DMS 273 (cell line): ENCODE results near the gene THBS4.

ENCODE experiments used
- DNase-seq: peaks from one replicate; lab custom pipeline; 2025; ENCODE audit not compliant: unreplicated experiment; lab: John Stamatoyannopoulos, UW

THBS4 gene

DNA sequence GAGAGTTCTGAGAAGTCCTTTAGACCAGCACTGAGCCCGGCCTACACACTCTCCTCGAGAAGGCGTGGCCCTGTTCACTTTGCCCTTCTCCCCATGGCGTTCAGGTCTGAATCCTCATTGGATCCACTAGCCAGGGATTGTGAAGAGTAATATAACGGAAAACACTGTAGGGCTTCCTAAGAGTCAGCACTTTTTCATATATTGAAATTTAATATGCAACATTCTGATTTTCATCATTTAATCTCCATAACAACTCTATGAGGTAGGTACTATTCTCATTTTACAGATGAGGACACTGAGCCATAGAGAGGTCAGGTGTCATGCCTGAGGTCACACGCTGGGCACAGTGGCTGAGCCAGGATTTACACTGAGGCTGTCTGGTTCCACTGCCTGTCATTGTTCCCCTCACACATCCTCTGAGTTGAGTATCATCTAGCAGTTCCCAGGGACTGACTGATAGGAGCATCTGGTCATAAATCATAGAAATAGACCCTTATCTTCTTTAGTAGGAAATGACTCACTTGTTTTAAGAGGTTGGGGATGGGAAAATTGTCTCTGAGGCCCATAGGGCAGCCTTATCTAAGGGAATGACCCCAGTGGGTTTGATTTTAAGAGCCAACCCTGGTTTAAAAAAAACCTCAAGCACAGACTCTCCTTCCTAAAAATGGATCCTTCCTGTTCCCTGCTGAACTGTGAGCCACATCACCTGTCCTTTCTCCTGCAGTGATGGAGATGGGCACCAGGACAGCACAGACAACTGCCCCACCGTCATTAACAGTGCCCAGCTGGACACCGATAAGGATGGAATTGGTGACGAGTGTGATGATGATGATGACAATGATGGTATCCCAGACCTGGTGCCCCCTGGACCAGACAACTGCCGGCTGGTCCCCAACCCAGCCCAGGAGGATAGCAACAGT, 41.2 kb downstream of the THBS4 start:
- no peak for DNase-seq

DNA sequence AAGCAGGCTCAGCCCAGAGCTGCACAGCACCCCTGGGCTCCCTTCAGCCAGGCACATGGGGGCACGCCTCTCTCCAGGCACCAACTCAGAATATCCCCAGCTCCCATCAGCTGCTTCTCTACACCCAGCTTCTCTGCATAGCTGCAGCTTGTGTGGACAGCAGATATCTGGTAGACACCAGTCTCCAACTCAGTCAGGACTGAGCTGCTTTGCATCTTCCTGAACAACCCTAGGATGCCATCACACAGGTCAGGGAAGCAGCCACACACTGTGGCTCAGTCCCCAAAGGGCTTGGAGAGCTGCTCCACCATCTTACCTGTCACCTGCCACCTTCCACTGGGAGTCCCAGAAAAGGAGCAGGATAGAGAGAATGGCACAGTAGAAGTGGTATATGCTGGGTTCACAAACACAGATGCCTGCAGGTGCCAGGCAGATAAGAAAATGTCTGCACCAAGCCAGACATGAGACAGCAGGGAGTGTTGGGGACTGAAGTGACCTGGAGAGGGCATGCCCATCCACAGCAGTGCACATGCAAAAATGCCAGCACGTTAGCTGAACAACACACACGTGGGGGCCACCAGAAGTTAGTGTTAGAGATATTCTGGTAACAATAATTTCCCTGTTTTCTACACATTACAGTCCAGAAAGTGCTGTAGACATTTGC, 42.0 kb downstream of the THBS4 start:
- no peak for DNase-seq

DNA sequence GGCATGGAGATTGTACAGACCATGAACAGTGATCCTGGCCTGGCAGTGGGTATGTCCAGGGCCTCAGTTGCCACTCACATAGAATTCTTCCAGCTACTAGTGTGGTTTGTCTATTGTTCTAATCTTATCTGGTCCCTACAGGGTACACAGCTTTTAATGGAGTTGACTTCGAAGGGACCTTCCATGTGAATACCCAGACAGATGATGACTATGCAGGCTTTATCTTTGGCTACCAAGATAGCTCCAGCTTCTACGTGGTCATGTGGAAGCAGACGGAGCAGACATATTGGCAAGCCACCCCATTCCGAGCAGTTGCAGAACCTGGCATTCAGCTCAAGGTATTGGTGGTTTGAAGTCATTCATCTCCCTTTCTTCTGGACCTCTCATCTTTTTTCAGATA, 43.8 kb downstream of the THBS4 start:
- no peak for DNase-seq

DNA sequence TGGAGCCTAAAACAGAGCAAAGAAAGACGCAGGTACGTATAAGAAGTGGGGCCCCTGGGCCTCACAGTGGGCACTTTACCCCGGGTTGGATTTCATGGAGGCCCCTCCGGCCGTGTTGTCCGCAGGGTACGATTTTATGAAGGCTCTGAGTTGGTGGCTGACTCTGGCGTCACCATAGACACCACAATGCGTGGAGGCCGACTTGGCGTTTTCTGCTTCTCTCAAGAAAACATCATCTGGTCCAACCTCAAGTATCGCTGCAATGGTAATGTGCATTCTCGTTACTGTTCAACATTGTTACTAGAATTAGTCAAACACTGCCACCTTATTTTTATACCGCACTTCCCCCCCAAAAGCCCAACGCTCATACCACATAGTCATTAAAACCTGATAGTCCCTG, 47.1 kb downstream of the THBS4 start:
- DNase-seq, result peak; percentile 66

DNA sequence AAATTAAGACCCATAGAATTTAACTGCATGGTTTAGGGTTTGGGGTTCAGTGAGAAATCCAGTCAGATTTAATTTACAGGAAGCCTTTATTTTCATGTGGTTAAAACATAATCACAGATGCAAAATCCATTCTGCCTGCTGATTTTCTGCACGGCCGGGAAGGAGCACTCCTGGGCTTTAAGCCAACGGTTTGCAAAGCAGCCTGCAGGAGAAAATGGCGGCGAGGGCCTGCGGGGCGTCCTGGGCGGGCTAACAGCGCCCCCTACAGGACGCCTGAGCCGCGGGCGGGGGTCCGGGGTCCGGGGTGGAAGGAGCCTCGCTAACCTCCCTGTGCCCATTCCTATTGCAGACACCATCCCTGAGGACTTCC, 47.6 kb downstream of the THBS4 start:
- DNase-seq, result peak; percentile 97

DNA sequence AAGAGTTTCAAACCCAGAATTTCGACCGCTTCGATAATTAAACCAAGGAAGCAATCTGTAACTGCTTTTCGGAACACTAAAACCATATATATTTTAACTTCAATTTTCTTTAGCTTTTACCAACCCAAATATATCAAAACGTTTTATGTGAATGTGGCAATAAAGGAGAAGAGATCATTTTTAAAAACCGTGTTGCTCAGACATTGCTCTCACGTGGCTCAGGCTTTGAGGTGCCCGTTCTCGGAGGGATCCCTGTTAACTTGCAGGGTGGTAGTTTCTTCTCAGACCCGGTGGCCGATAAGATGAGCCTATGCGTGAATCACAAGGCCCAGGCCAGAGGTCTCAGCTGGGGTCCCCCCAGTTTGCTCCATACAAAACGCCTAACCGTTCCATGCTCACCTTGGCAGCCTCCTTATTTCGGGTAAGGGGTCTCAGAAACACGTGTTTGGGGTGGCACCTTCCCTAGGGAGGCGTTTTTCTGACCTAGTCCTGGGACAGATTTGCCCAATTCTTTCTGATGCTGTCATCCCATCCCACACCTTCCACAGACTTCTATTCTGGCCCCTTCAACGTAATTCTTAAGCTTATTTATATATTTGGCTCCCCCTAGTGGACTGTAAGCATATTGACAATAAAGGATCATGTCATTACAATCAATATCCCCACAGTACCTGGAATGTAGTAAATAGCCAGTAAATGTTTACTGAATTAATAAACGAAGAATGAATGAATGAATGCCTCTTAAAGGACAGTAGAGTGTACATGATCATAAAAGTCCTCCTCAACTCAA, 48.1 kb downstream of the THBS4 start:
- DNase-seq, result peak; percentile 91

DNA sequence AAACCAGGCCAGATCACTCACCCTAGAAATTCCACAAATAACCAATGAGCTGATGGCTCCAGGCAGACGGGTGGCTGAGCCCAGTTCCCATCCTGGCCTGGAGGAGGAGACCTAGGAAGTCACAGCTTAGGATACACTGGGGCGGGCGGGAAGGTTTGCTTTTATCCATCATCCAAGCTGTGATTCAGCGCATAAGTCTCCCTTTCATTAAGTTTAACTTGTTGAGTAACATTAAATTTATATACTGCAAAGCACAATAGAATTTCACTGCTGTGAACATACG, 55.7 kb downstream of the THBS4 start:
- no peak for DNase-seq

DNA sequence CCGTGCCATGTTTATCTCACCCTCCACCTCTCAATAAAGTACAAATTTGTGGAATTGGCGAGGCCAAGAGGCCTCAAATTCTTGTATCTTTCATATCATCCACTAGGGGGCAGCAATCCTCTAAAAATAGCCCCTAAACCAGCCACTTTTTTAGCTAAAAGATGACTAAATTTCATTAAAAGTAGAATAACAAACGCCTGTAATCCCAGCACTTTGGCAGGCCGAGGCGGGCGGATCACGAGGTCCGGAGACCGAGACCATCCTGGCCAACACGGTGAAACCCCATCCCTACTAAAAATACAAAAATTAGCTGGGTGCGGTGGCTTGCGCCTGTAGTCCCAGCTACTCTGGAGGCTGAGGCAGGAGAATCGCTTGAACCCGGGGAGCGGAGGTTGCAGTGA, 56.6 kb downstream of the THBS4 start:
- DNase-seq, result peak; percentile 72

DNA sequence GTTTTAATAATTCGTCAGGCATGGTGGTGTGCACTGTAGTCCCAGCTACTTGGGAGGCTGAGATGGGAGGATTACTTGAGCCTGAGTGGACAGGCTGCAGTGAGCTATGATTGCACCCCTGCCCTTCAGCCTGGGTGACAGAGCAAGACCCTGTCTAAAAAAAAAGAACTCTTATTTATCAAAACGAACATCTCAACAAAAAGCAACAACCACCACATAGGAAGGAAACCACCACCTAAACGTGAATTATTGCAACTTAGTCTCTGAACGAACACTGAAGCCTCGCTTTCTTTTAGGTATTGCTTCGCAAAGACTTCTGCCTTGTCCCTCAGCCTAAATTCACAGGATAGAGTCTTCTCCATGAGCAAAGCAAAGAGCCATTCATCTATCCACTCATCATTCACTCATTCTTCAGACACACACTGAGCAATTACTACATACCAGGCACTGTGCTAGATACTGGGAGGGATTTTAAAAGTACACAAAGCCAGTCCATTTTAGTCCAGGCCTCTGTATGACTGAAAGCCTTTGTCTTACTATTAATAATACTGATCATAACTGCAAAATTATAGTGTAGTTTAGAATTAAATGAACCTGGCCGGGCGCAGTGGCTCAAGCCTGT, 57.4 kb downstream of the THBS4 start:
- DNase-seq, result no peak

DNA sequence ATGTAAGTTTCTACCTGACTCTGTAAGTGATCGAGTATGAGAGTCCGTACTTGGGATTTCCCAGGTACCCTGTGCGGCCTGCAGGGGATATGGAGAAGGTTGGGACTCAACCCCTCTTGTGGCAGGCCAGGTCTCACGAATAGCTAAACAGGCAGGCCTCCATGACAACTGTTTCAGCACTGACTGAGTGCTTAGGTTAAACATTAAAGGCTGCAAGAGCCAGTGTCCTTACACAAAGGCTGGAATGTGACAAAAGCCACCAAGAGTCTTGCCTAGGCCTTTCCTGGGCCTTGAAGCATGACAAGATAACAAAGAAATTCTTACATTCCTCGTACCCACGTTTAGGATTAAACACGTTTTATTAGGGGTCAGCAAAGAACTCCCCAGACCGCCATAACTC, 58.6 kb downstream of the THBS4 start:
- DNase-seq, result peak; percentile 30

DNA sequence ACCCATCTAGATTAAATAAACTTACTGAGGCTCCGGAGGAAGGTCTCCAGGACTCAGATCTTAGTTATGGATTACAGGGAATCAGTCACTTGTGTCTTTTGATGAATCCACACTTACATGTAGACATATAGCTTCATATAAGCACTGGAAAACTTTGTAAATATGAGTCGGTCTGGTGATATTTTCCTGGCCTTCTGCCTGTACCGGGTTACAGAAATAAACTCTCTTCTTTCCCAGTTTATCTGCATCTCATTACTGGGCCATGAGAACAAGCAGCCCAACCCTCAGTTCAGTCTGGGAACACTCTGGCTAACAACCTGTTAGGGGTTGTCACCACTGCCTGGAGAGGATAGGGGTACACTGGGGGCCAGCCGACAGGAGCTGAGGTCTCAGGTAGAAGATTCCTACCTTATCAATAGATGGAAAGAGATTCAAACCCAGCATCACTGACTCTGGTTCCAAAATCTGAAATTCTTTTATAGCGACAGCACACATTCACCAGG, 59.1 kb downstream of the THBS4 start:
- DNase-seq, result no peak

DNA sequence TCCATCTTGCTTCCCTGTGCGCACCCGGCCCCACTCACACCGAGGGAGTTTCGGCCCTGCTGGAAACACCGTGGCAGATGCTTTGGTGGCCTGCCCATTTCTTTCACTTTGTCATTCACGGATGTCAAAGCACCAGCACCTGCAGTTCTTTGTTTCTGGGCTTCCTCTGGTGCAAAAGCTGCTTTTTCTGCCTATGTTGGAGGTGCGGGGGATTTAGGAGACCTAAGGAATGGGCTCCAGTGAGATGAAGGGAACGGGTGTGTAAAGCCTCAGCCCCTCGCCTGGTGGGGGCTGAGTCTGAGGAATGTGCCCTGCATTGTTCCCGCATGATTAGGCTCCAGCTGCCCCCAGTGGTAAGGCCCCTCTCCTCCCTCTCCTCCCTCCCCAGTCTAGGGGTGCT, 62.3 kb downstream of the THBS4 start:
- DNase-seq, result no peak

DNA sequence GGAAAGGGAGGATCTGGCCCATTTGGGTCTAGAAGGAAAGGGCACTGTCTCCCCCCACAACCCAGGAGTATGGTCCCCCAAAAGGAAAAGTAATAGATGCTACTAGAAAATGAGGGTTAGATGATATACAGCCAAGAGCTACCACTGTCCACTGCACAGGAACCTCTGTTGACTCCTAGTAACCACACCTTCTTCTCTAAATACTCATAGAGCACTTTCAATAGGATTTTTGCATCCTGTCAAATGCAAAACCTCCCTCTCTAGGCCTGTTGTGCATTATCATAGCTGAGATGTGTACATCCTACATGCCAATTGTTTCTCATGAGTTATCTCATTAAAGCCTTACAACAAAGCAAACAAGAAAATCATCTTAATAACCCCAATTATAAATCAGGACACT, 66.8 kb downstream of the THBS4 start:
- DNase-seq, result no peak

DNA sequence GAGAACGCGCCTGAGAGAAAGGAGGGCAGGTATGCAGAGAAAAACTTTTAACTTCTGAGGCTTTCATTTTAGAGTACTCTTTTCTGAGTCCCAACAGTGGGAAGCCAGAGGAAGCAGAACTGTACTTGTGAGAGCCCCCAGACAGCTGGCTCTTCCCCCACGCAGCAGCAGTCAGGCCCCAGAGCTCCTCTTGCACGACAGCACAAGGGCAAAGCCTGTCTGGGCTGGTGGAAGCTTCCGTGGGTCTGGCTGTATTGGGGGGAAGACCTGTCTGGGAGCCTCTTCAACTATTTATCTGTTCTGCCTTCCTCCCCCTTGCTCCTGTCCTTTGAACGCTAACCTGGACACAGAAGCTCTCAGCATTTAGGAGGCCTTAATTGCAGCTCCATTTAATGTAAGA, 68.2 kb downstream of the THBS4 start:
- peak; percentile 17 for DNase-seq

DNA sequence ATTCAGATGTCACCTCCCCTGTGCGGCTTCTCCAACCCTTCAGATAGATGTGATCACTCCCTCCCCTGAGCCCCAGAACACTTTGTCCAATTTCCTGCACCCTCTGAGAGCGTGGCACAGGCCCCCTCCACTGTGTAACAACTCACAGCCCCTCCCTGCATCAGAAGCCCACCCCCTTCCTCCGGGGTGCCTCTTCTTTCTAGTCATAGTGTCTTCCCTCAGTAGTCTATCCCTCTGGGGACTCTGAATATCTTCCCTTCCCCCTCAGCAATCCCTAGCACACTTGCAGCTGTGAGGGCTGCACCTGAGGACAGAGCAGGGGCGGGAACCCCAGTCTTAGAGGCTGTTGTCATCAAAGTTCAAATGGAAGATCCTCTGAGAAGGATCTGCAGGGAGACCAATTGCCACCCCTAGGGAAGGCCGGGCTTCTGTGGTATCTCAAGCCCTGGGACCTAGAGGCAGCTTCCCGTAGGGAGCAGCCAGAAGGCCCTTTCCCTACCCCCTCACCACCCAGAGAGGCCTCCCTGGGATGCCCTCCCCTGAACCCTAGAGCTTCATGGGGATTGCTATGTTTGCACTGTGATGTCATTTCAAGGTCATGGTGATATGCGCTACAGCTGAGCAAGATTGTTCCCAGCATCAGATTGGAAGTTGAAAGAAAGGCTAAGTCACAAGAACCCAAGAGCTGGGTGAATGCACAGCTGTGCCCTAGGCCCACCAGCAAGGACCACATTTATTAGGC, 70.7 kb downstream of the THBS4 start:
- DNase-seq, result no peak

DNA sequence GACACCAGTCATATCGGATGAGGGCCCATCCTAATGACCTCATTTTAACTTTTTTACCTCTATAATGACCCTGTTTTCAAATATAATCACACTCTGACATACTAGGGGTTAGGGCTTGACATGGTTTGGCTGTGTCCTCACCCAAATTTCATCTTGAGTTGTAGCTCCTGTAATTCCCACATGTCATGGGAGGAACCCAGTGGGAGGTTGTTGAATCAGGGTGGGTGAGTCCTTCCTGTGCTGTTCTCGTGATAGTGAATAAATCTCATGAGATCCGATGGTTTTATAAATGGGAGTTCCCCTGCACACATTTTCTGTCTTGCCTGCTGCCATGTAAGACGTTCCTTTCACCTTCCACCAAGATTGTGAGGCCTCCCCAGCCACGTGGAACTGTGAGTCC, 71.8 kb downstream of the THBS4 start:
- DNase-seq, result no peak

DNA sequence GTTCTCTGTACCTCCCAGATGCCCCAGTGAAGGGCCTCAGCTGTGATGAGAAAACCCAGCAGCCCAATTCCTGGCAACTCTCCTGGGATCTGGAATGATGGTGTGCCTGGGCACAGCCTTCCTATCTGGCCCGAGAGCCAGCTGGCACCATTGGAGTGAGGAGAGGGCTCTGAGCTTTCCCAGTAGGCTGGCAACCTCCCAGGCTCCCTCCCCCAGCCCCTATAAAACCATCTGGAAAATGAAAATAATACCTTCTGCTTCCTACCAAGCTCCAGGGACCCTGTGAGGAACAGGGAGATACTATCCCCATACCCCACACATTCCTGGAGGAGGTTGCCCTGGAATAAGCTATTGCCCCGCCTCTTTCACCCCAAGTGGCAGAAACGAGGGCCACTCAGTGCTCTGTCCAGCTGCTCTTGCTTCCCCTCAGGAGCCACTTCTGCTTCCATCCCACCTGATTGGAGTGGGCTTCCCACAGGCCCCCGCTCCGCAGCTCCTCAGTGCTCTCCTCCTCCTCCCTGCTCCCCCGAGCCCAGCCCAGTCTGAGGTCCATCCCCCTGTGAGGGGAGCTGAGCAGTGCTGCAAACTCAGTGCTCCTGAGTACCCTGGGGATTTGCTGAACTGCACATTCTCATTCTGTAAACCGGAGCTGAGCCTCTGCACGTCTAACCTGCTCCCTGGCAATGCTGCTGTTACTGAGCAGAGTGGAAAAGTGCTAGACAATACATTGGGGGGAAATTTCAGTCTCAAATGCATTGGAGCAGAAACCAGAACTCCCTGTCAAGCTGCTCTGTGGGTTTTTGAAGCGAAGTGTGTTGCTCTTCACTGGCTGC, 74.7 kb downstream of the THBS4 start:
- peak; percentile 99 for DNase-seq

DNA sequence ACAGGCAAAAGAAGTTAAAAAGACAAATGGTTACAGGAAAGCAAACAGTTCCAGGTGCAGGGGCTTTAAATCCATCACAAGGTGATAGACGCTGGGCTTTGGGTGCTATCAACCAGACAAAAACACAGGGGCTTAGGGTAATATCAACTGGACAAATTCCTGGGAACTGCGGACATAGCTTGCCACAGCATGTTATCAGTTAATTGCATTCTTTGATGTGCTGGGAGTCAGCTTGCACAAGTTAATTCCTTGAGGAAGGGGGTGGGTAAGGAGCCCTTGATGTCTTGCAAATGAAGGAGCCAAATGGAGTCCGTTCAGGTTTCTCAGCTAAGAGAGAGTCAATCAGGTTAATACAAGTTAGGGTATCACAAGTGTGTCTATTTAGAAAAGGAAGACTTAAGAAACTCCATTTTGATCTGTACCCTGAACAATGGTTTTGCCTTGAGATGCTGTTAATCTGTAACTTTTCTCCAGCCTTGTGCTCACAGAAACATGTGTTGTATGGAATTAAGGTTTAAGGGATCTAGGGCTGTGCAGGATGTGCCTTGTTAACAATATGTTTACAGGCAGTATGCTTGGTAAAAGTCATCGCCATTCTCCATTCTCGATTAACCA, 76.3 kb downstream of the THBS4 start:
- peak; percentile 28 for DNase-seq

DNA sequence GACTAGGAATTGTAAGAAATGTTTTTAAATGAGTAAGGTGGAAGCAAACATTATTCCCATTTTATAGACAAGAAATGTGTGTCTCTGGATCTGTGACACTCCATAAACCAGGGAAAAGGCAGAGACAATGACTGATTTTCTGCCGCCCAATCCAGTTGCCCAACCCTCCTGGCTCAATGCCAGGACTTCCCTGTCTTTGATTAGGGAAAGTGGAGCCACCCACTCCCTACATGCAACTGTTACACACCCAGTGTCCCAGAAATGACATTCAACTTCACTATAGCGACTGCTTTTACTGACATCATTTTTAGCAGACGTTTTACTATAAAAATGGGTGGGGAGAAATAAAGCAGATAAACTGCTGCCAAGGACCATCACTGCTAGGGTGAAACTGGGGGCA, 79.7 kb downstream of the THBS4 start:
- DNase-seq, result peak; percentile 21
